HG03354 (cell line): ENCODE results near the gene CCL14.
"Not testable (repeated sequence)": the region's sequence is repeated elsewhere in the genome, so short reads cannot be mapped to it uniquely, and the experiment has no call there.

Source experiments
- ATAC-seq: cut with Tn5 transposase; IDR thresholded peaks from one replicate; pipeline ENCODE4 v1.9.1; 2021; ENCODE audit warnings: mild to moderate bottlenecking; ENCODE audit not compliant: unreplicated experiment, poor library complexity, severe bottlenecking

The CCL14 gene

DNA sequence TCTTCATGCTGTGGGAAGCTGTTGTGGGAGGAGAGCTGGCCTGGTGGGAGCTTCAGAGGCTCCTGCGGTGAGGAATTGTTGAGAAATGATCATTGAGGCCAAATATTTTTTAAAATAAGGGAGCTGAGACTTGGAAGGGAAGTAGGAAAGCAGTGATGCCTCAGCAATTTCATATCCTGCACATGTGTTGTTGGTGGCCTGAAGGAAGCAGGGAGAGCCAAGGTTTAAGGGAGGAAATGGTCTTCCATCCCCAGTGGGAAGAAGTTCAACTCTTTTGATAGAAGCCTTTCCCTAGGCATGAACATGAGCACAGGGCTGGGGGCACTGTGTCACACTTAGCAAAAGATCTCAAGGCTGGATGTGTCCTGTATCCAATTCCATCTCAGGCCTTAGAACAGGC, at the start of gene CCL14:
Gene CCL14 (minus strand): TSS at position 87 of the 400 bp plus-strand sequence. CDS start 80 bp downstream, at position 7.
- no peak for ATAC-seq

DNA sequence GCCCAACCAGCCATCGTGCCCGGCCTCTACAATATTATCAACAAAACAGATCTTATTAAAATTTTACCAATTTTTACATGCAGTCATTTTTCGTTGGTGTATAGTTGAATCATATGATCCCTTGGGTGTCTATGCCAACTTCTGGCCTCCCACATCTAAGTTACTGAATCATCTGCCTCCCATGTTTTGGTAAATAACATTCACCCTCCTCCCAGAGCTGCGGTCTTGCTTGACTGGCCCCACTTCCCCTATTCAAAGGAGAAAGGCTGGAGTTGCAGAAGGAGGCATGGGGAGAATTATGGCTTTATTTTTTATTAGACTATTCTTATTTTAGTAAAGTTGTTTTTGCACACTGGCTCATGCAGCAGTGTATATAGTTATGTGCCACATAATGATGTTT, 49.7 kb upstream of the CCL14 start:
- no peak for ATAC-seq

DNA sequence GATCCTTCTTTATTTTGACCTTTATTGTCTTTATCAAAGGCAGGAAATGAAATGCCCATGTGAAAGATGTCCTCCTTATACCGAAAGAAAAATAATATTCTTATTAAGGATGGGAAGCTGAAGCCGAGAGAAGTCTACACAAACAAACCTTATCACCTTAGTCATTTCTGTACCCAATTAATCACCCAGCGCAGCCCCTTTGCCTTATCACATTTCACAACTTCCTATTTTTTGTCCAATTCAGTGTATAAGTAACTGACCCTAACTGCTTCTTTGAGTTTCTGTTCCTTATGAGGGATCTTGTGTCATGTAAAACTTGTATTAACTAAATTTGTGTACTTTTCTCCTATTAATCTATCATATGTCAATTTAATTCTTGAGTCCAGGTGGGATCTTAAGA, 47.6 kb upstream of the CCL14 start:
- no peak for ATAC-seq

DNA sequence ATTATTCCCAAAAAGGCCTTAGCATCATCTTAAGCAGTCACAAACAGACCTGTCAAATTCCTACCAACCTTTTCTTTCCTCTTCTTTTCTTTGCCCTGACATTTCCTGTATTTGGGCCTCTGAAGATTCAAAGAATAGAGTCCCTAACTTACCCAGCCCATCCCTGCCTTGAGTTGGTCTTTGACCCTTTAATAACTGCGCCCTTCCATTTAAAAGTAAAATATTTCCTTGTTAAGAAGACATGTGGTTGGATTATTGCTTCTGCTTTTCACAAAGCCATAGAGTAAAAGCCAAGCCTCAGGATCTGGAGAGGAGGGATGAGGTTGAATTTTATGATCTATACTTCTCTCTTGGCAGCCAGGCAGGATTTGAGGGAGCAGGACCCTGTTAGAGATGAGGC, 44.4 kb upstream of the CCL14 start:
- ATAC-seq: no peak

DNA sequence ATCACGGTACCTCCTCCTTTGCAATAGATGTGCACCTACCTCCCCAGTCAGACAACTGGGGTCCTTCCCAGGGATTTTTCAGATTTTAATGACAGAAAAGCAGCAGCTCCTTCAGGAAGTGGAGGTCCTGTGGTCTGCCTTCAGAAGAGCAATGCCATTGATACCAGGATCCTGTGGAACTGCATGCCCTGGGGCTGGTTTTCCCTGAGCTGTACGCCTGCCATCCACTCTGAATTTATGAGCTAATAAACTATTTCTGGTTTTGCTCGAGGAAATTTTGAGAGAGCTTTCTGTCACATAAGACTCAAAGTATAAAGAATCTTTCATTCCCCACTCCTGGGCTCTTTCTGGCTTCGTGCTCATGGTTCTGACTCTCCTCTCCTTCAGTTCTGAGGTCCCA, 41.2 kb upstream of the CCL14 start:
- ATAC-seq: no peak

DNA sequence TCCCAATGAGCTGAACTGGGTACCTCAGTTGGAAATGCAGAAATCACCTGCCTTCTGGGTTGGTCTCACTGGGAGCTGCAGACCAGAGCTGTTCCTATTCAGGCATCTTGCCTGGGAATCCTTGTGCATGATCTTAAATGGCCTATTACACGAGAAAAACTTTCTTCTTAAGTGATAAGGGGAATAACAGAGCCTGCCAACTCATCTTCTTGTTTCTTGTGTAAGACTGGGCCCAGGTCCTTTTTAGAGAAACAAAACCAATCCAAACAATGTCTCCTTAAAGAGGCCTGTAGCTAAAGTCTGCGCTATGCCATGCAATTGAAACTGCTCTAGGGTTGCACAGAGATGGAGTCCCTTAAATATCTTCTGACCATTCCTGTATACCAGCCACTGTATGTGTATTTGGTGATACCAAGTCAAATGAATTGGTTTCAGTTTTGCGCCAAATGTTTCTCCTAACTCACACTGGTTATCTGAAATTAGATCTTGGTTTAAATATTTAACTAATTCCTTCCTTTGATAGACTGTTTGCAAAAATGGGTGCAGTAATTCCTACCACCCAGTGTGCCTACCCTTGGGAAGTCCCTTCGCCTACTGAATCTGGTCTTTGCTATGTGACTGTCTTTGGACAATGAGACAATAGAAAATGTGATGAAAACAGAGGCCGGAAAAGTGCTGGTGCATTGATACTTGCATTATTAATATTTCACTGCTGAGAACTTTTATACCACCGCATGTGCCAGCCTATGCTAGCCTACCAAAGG, 37.8 kb upstream of the CCL14 start:
- no peak for ATAC-seq

DNA sequence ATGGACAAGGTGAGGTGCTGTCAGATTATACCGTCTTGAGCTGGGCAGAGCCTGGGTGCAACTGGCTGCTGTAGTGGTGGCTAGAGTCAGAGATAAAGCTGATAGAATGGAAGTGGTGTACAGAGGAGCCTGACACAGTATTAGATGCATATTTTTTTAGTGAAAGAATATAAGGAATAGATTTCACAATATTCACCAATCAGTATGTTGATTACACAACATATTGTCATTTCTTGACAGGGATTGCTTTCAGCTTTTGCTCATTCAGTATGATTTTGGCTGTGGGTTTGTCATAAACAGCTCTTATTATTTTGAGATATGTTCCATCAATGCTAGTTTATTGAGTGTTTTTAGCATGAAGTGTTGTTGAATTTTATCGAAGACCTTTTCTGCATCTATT, 32.9 kb upstream of the CCL14 start:
- no peak for ATAC-seq

DNA sequence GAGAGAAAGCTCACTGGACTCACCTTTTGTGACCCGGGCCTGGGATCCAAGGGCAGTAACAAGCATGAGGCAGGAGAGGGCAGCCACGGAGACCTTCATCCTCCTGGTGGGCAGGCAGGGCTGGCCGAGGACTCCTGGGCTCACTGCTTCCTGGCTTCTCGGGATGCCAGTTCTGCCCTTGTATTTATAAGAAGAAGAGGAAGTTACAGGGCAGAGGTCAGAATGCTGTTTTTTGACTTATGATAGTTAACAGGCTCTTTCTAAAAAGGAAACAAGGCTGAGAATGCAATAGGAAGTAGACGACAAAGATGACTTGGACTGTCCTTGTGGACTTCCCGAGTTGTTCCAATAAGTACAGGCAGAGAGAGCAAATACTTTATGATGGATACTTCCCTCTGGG, 31.3 kb upstream of the CCL14 start, which contains the start of gene CCL23:
Gene CCL23 (minus strand): TSS at position 174 of the 400 bp plus-strand sequence. CDS start 75 bp downstream, at position 99.
- no peak for ATAC-seq

DNA sequence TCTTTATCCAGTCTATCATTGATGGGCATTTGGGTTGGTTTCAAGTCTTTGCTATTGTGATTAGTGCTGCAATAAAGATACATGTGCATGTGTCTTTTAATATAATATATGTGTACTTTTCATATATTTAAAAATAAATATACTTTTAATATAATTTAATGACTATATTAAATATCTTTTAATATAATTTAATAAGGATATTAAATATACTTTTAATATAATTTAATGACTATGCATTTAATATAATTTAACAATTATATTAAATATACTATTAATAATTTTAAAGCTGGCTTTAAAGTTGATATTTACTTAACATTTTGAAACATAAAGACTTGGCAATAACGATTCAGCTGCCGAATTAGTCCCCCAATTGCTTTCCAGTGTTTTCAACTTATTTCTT, 30.0 kb upstream of the CCL14 start:
- no peak for ATAC-seq

DNA sequence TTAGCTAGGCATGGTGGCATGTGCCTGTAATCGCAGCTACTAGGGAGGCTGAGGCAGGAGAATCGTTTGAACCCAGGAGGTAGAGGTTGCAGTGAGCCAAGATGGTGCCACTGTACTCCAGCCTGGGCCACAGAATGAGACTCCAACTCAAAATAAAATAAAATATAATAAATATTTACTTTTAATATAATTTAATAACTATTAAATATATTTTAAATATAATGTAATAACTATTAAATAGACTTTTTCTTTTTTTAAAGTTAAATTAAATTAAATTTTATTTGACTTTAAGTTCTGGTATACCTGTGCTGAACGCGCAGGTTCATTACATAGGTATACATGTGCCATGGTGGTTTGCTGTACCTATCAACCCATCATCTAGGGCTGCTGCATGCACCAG, 29.4 kb upstream of the CCL14 start:
- not testable (repeated sequence) for ATAC-seq

DNA sequence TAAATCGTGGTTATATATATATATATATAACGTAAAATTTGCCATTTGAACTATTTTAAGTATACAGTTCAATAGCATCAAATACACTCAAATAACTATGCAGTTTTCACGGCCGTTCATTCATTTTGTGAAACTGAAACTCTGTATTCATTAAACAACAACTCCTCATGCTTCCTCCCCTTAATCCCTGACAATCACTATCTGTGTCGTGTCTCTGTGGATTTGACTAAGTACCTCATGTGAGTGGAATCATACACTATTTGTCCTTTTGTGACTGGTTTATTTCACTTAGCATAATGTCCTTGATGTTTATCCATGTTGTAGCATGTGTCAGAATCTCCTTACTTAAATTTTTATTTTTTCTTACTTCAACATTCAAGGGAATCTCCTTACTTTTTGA, 28.4 kb upstream of the CCL14 start:
- no peak for ATAC-seq

DNA sequence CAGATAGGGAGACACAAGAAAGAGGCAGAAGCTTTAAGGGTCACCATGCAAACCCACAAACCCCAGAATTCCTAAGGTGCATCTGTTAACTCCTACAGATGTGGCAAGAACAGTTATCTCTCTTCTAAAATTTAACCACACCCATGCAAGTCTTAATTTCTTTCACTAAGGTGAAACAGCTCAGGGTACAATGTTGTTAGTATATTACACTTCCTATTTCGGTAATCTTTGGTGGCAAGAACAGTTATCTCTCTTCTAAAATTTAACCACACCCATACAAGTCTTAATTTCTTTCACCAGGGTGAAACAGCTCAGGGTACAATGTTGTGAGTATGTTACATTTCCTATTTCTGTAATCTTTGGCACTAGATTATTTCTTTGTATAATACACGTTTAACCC, 24.7 kb upstream of the CCL14 start:
- no peak for ATAC-seq

DNA sequence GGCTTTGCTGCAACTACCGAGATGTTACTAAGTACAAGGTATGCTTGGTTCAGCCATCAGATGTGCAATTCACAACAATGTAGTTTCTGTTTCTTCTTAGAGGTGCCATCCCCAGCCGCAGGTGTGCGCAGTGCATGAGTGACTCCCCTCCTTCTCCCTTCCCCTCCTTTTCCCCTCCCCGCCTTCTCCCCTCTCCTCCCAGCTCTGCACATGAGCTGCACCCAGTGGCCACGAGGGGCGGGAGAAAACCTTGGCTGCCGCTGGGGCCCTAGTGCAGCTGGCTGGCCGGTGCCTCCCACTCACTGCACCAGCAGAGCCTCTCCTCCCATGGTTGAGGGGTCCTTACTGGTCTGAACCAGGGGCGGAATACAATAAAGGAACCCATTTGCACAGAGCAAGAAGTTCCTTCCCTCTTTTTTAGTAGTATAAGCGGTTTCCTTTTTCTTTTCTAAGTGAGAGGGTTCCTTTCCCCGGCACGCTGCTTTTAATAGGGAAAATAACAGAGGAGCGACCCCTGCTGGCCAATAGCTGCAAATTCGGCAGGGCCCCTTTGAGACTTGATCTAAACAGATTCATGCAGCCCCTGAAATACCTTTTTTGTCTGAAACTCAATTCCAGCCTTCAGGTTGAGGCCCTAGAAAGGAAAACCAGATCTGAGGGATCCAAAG, 22.6 kb upstream of the CCL14 start:
- no peak for ATAC-seq

DNA sequence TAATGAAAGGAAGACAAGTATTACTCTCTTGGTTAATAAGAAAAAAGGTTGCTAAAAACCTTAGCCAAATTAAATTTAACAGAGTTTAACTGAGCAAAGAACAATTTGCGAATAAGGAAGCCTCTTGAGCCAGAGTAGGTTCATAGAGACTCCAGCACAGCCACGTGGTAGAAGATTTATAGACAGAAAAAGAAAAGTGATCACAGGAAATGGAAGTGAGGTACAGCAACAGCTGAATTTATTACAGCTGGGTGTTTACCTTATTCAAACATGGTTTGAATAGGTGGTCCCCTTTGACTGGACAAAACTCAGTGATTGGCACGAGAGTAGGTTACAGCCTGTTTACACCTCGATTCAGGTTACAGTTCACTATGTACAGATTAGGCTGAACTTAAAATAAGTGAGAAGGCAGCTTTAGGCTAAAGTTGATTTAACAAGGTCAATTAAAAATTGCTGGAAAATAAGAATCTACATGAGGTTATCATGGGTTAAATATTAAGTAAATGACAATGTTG, 18.1 kb upstream of the CCL14 start:
- ATAC-seq: no peak

DNA sequence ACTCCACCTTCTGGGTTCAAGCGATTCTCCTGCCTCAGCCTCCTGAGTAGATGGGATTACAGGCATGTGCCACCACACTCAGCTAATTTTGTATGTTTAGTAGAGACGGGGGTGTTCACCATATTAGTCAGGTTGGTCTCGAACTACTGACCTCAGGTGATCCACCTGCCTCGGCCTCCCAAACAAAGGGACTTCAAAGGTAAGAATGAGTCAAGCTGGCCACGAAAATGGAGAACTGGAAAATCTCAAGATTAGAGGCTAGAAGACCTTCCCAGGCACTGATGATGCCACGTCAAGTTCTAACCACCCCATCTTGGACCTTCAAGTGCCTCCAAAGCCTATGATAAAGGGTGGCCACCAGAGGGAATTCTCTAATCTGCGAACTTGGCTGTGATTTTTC, 16.1 kb upstream of the CCL14 start:
- ATAC-seq: no peak

DNA sequence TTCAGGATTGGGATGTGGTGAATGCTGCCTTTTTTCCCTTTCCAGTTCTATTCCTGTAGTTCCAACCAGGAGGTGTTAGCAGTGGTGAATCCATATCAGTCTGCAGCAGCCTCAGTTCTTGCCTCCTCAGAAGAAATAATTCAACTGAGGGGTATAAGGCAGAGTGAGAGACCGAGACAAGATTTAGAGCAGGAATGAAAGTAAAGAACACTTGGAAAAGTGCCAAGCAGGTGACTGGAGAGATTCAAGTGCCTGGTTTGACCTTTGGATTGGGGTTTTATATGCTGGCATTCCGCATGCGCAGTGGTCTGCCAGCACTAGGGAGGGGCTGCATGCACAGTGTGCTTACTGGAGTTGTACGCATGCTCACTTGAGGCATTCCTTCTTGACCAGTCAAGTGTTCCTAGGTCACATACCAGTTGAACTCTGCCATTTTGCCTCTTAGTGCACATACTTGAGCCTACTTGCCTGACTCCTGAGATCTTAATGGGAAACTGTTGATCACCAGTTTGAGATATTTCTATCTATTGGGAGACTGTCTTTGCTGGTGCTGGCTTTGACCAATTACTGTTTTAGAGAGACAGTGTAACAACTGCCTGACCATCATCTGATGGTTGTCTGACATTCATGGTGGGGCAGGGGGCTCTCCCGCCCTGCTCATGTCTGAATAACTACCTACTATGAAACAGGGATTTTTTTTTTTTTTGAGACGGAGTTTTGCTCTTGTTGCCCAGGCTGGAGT, 15.5 kb upstream of the CCL14 start:
- no peak for ATAC-seq

DNA sequence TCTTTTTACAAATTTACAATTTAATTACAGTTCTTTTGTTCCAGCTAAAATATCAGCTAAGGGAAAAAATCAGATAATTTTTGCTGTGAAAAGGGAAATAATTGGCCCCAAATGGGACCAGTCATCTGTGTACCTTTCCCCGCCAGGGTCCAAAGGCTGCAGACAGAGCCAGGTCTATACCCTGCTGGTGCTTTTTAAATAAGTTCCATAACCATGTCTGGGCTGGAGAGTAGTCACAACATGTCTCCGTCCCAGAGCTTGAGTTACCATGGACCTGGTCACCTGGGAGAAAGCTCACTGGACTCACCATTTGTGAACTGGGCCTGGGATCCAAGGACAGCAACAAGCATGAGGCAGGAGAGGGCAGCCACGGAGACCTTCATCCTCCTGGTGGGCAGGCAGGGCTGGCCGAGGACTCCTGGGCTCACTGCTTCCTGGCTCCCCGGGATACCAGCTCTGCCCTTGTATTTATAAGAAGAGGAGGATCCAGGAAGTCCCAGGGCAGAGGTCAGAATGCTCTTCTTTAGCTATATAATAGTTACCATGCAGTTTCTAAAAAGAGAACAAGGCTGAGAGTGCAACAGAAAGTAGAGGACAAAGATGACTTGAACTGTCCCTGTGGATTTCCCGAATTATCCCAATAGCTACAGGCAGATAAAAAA, 14.7 kb upstream of the CCL14 start, which contains the start of gene CCL15:
Gene CCL15 (minus strand): TSS at position 444 of the 662 bp plus-strand sequence. CDS start 61 bp downstream, at position 383.
- no peak for ATAC-seq

DNA sequence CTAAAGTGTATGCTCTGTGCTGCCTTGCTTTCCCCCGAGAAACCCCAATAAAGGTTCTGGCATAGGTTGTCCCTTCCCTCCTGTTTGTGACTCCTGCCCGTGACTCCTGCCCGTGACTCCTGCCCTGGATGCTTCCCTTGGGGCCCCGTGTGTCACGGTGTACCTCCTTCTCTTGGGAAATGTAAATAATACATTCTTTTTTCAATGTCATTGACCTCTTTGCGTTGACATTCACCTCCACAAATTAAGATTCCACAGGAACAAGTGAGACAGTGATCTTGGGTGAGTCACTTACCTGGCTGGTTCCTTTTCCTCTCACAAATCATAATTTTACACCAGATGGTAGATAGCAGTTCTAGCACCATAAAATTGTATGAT, 14.2 kb upstream of the CCL14 start:
- ATAC-seq: no peak

DNA sequence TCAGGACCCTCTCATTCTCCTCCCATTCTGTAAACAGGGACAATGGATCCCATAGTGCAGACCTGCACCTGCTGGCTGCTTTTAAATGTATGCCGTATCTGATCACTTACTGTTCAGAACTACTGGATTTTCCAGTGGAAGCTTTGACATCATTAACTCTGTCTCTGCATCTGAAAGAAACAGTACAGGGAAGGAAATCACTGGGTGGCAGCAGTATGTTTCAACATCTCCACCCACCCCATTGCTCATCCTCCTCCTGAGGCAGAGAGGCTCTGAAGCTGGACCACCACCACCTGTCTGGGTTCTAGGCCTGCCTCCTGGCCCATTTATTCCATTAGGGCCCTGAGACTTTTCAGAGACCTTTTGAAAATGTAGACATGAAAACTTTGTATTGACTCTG, 12.2 kb upstream of the CCL14 start:
- ATAC-seq: no peak

DNA sequence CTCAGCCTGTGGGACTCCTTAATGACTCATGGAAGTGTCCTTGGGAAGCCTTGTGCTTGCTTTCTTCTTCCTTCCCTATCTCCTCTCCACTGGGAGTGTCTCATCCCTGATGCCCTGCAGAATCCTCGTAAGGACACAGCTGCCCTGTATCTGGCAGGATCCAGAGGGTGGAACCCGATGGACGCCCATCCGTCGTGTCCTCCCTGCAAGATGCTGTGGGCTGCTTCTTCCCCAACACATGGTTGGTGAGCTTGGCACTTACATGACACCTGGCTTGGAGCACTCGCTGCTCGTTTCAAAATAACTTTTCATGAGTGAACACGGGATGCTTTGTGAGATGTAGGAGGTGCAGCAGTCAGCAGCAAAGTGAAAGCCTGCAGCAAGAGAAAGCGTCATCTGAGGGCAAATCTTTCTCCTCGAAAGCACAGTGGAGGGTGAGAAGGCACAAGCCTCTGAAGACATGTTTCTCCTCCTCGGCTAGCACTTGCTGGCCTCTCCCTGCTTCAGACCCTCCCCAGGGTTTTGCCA, 11.6 kb upstream of the CCL14 start:
- ATAC-seq: no peak
